SK-N-SH treated with all-trans-retinoic acid at 6 μM for 48 hours (cell line): ENCODE data around the gene TMEM9.

ENCODE experiments used
- ARNTL ChIP-seq: fragments of 450-650 bp; formaldehyde crosslinking; IDR thresholded peaks from 2 replicates; pipeline ENCODE4 v1.5.0; 2020; ENCODE audit warnings: low read depth, mild to moderate bottlenecking, moderate library complexity, borderline replicate concordance
- BACH2 ChIP-seq: fragments of 250-450 bp; sonication (Bioruptor Pico); IDR thresholded peaks from 2 replicates; pipeline ENCODE4 v1.9.0; 2021; ENCODE audit warnings: mild to moderate bottlenecking, borderline replicate concordance
- CREB5 ChIP-seq: fragments of 250-450 bp; sonication (Bioruptor Pico); IDR thresholded peaks from 2 replicates; pipeline ENCODE4 v1.5.1; 2020; ENCODE audit warnings: low read depth, mild to moderate bottlenecking, moderate library complexity
- CSRNP3 ChIP-seq: fragments of 250-450 bp; sonication (Bioruptor Pico); IDR thresholded peaks from 2 replicates; pipeline ENCODE4 v1.5.1; 2021; ENCODE audit warnings: mild to moderate bottlenecking, moderate library complexity
- GLIS3 ChIP-seq: fragments of 250-450 bp; sonication (Bioruptor Pico); IDR thresholded peaks from 2 replicates; pipeline ENCODE4 v1.5.0; 2020; ENCODE audit warnings: mild to moderate bottlenecking, moderate library complexity
- PPARA ChIP-seq: fragments of 250-450 bp; sonication (Bioruptor Pico); IDR thresholded peaks from 2 replicates; pipeline ENCODE4 v1.5.0; 2020; ENCODE audit warnings: mild to moderate bottlenecking, borderline replicate concordance
- TCF4 ChIP-seq: fragments of 250-450 bp; sonication (Bioruptor Pico); IDR thresholded peaks from 2 replicates; pipeline ENCODE4 v1.8.0; 2021; ENCODE audit warnings: mild to moderate bottlenecking, moderate library complexity, borderline replicate concordance
- ZC3H10 ChIP-seq: fragments of 250-450 bp; sonication (Bioruptor Pico); IDR thresholded peaks from 2 replicates; pipeline ENCODE4 v1.5.1; 2021; ENCODE audit warnings: mild to moderate bottlenecking, moderate library complexity
- ZNF8 ChIP-seq: fragments of 450-650 bp; formaldehyde crosslinking; IDR thresholded peaks from 2 replicates; pipeline ENCODE4 v1.5.0; 2020; ENCODE audit warnings: mild to moderate bottlenecking, moderate library complexity
- TF ChIP-seq, protein P1 (sequence below): fragments of 250-450 bp; sonication (Bioruptor Pico); IDR thresholded peaks from 2 replicates; pipeline ENCODE4 v1.8.0; 2021; ENCODE audit warnings: low read depth, mild to moderate bottlenecking, moderate library complexity, borderline replicate concordance
- TF ChIP-seq, protein P2 (sequence below): fragments of 250-450 bp; sonication (Bioruptor Pico); IDR thresholded peaks from 2 replicates; pipeline ENCODE4 v1.8.0; 2020; ENCODE audit warnings: mild to moderate bottlenecking, moderate library complexity, borderline replicate concordance

DNA sequence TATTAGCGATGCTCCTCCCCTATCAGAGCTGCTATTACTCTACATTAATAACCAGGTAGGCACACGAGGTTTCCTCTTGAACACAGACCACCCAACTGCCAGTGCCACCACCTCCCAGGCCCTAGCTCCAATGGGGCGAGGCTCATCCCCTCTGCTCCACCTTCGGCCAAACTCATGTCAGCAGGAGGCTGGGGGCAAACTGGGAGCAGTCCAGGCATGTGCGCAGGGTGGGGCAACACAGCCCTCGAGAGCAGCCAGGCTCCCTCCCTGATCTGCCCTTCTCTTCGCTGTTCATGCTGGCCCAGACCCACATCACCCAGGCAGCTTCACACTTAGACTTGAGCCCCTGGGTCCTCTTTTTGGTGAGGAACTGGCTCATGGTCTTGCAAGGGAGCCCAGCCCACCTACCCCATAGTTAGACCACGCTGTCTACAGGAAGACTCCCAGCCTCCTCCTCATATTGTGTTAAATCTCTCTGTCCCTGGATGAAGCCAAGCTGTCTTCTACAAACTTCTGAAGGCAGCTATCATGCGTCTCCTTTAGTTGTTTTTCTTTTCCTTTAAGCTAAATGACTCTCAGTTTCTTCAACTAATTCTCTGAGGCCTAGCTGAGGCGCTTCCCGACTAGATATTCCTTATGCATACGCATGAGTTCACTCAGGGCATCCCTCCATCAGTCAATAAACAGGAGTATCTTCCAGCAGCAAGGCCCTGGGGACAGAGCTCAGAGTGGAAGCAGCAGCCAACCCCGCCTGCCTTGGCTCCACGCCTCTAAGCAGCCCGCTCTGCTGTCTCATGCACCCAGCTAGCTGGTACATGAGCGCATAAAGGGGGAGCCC is 12.0 kb downstream of the TMEM9 start:
- no peak for TF ChIP-seq ZC3H10 (CRISPR knock-in tag)
- no peak for TF ChIP-seq BACH2
- TF ChIP-seq CSRNP3, result no peak
- TF ChIP-seq PPARA (CRISPR knock-in tag), result no peak
- no peak for TF ChIP-seq ZNF8 (CRISPR knock-in tag)
- TF ChIP-seq TCF4 (CRISPR knock-in tag), result no peak
- TF ChIP-seq GLIS3 (CRISPR knock-in tag), result no peak
- TF ChIP-seq CREB5 (CRISPR knock-in tag), result no peak
- TF ChIP-seq, protein P1, sequence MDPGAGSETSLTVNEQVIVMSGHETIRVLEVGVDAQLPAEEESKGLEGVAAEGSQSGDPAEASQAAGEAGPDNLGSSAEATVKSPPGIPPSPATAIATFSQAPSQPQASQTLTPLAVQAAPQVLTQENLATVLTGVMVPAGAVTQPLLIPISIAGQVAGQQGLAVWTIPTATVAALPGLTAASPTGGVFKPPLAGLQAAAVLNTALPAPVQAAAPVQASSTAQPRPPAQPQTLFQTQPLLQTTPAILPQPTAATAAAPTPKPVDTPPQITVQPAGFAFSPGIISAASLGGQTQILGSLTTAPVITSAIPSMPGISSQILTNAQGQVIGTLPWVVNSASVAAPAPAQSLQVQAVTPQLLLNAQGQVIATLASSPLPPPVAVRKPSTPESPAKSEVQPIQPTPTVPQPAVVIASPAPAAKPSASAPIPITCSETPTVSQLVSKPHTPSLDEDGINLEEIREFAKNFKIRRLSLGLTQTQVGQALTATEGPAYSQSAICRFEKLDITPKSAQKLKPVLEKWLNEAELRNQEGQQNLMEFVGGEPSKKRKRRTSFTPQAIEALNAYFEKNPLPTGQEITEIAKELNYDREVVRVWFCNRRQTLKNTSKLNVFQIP (CRISPR knock-in tag), result no peak
- no peak for TF ChIP-seq ARNTL (CRISPR knock-in tag)
- TF ChIP-seq, protein P2, sequence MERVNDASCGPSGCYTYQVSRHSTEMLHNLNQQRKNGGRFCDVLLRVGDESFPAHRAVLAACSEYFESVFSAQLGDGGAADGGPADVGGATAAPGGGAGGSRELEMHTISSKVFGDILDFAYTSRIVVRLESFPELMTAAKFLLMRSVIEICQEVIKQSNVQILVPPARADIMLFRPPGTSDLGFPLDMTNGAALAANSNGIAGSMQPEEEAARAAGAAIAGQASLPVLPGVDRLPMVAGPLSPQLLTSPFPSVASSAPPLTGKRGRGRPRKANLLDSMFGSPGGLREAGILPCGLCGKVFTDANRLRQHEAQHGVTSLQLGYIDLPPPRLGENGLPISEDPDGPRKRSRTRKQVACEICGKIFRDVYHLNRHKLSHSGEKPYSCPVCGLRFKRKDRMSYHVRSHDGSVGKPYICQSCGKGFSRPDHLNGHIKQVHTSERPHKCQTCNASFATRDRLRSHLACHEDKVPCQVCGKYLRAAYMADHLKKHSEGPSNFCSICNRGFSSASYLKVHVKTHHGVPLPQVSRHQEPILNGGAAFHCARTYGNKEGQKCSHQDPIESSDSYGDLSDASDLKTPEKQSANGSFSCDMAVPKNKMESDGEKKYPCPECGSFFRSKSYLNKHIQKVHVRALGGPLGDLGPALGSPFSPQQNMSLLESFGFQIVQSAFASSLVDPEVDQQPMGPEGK, result no peak
